H54 (cell line): ENCODE results near the gene GALNT10.
A peak's percentile ranks its signal among the peaks of the same experiment; 100 is the strongest.

Experiments
- DNase-seq: peaks from one replicate; pipeline ENCODE4 v3.0.0; 2011; ENCODE audit warnings: low spot score, mixed read lengths; ENCODE audit not compliant: insufficient read length
- FAIRE-seq: peaks from 3 replicates; lab custom pipeline; 2011; peaks lifted over from hg19 to GRCh38; lab: Jason Lieb, UNC
- POLR2A ChIP-seq: IDR thresholded peaks from 2 replicates; pipeline ENCODE4 v1.6.1; 2011; ENCODE audit warnings: low read depth, mild to moderate bottlenecking, low read length

GALNT10 gene

GRCh38 chr5:154284433-154284832 is 93.9 kb downstream of the GALNT10 start:
- no peak for DNase-seq
- FAIRE-seq, result no peak
- TF ChIP-seq POLR2A, result no peak

GRCh38 chr5:154285661-154286408 is 95.3 kb downstream of the GALNT10 start:
- FAIRE-seq, result peak; percentile 57
- no peak for TF ChIP-seq POLR2A
- DNase-seq, result no peak

- FAIRE-seq (no peak), DNase-seq (no peak)
- no peak for TF ChIP-seq POLR2A
Observed at GRCh38 chr5:154286557-154286956, 96.0 kb downstream of the GALNT10 start.

- TF ChIP-seq POLR2A, result no peak
- DNase-seq (peak; percentile 53), FAIRE-seq (peak; percentile 75)
Observed at GRCh38 chr5:154287136-154287535, 96.6 kb downstream of the GALNT10 start.

GRCh38 chr5:154288145-154288544 is 97.6 kb downstream of the GALNT10 start:
- no peak for TF ChIP-seq POLR2A
- DNase-seq, result no peak
- no peak for FAIRE-seq

- no peak for FAIRE-seq
Observed at GRCh38 chr5:154291917-154292316, 101.4 kb downstream of the GALNT10 start.

GRCh38 chr5:154293219-154293618 is 102.7 kb downstream of the GALNT10 start:
- no peak for TF ChIP-seq POLR2A
- no peak for DNase-seq
- no peak for FAIRE-seq

More at GRCh38 chr5:154291917-154292316, 101.4 kb downstream of the GALNT10 start:
- DNase-seq, result no peak
- TF ChIP-seq POLR2A, result no peak

GRCh38 chr5:154295551-154295950 is 105.0 kb downstream of the GALNT10 start:
- no peak for DNase-seq
- TF ChIP-seq POLR2A, result no peak
- no peak for FAIRE-seq

- TF ChIP-seq POLR2A, result no peak
- DNase-seq, result no peak
- no peak for FAIRE-seq
Observed at GRCh38 chr5:154296525-154297159, 106.1 kb downstream of the GALNT10 start.

- FAIRE-seq, result no peak
- no peak for TF ChIP-seq POLR2A
- DNase-seq, result no peak
Observed at GRCh38 chr5:154298065-154298464, 107.5 kb downstream of the GALNT10 start.

GRCh38 chr5:154300207-154300883 is 109.8 kb downstream of the GALNT10 start:
- FAIRE-seq (no peak), DNase-seq (no peak)
- TF ChIP-seq POLR2A, result no peak

GRCh38 chr5:154301726-154302125 is 111.2 kb downstream of the GALNT10 start:
- FAIRE-seq (no peak), DNase-seq (no peak)
- TF ChIP-seq POLR2A, result no peak

- no peak for FAIRE-seq
- DNase-seq, result no peak
- no peak for TF ChIP-seq POLR2A
Observed at GRCh38 chr5:154302161-154302560, 111.6 kb downstream of the GALNT10 start.

GRCh38 chr5:154303133-154303532 is 112.6 kb downstream of the GALNT10 start:
- FAIRE-seq (no peak), DNase-seq (no peak)
- no peak for TF ChIP-seq POLR2A
